Upper lobe of left lung (tissue), 4 donors: ENCODE measurements around the gene DGCR2.

Source experiments
- CTCF ChIP-seq, 6 experiments: fragments of 450-650 bp in 4 of 6; fragments of 200-600 bp in 2 of 6; sonication (generic) in 2 of 6; IDR thresholded peaks; one replicate each; pipeline ENCODE4 v1.5.1; 2016 to 2019; ENCODE audit warnings: antibody characterized with exemption in 6 of 6
- POLR2A ChIP-seq, 4 donors: fragments of 450-650 bp; IDR thresholded peaks; one replicate each; pipeline ENCODE4 v1.5.1; 2016 to 2017; ENCODE audit warnings: antibody characterized with exemption in 4 of 4, mild to moderate bottlenecking in 2 of 4

GRCh38 chr22:19124377-19124776, 2.2 kb upstream of the DGCR2 start:
- TF ChIP-seq CTCF (IDR thresholded peaks at IDR 0.05) (no peak), POLR2A (IDR thresholded peaks at IDR 0.05) (no peak)
